ENCODE results near the gene ABCA2. TPM values are rescaled to one million over a fixed set of nuclear protein-coding genes. Genes with fewer than 3 reads are reported as not detected.
"Not testable (repeated sequence)": the region's sequence is repeated elsewhere in the genome, so short reads cannot be mapped to it uniquely, and the experiment has no call there.

The ABCA2 gene
- total RNA-seq, 2 donors from 2014 or later, result 37.2 to 60.5 TPM

DNA sequence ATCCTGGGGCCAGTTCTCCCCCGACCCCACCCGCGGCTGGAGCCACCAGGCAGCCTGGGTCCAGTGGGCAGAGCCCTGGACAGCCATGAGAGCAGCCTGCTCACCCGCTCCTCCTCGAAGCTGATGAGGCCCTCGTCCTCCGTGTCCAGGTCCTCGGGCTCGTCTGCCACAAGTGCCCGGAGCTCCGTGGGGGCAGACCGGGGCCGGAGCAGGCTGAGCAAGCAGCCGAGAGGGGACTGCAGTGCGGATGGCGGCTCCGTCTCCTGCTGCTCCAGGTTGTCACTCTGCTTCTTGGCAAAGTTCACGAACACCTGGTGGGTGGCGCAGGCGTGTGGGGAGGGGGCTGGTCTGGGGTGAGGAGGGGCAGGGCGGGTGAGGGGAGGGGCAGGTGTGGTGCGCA lies 19.7 kb downstream of the ABCA2 start:
- no peaks in the 10 kb centered on the region for H3K9me3 ChIP-seq
- H3K4me3 ChIP-seq, result no peak overlapping the region
- no peaks in the 10 kb centered on the region for H3K4me1 ChIP-seq (ENCODE audit: control insufficient read depth in 1 of 2, low read depth in 2 of 2)
- ATAC-seq (ENCODE audit: insufficient number of reproducible peaks, low FRiP score, low read depth) (no peak), DNase-seq (ENCODE audit: low spot score) (no peak)
- no peak overlapping the region for H3K27ac ChIP-seq
- H3K27me3 ChIP-seq (replicated peaks; ENCODE audit: insufficient read depth), result no peaks in the 10 kb centered on the region
- peaks cover 16% of the 10 kb centered on the region for H3K36me3 ChIP-seq
- TF ChIP-seq, protein P1, sequence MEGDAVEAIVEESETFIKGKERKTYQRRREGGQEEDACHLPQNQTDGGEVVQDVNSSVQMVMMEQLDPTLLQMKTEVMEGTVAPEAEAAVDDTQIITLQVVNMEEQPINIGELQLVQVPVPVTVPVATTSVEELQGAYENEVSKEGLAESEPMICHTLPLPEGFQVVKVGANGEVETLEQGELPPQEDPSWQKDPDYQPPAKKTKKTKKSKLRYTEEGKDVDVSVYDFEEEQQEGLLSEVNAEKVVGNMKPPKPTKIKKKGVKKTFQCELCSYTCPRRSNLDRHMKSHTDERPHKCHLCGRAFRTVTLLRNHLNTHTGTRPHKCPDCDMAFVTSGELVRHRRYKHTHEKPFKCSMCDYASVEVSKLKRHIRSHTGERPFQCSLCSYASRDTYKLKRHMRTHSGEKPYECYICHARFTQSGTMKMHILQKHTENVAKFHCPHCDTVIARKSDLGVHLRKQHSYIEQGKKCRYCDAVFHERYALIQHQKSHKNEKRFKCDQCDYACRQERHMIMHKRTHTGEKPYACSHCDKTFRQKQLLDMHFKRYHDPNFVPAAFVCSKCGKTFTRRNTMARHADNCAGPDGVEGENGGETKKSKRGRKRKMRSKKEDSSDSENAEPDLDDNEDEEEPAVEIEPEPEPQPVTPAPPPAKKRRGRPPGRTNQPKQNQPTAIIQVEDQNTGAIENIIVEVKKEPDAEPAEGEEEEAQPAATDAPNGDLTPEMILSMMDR (IDR thresholded peaks at IDR 0.05), result no peak

DNA sequence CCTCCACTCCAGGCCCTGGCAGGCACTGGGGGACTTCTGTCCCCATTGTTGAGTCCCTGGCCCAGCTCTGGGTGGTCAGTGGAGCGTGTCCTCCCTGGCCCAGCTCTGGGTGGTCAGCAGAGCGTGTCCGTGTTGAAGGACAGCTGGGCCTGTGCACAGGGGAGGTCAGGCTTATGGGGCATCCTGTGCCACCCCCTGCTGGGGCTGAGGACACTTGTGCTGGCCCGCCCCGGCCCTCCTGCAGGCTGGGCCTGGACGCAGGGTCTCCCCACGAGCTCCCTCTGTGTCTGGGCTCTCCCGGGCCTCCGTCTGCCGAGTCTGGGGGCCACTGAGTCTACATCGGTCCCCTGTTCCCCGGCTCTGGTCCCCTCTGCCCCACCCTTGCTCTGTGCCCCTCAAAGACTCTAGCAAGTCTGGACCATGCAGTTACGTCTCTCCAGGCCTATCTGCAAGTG lies 20.2 kb downstream of the ABCA2 start:
- DNase-seq (ENCODE audit: low spot score), result no peak
- no peak overlapping the region for H3K4me3 ChIP-seq
- H3K27me3 ChIP-seq (replicated peaks; ENCODE audit: insufficient read depth), result no peaks in the 10 kb centered on the region
- H3K9me3 ChIP-seq, result no peaks in the 10 kb centered on the region
- no peak overlapping the region for H3K27ac ChIP-seq
- TF ChIP-seq, protein P1 (IDR thresholded peaks at IDR 0.05), result no peak
- no peaks in the 10 kb centered on the region for H3K4me1 ChIP-seq (ENCODE audit: control insufficient read depth in 1 of 2, low read depth in 2 of 2)
- ATAC-seq (ENCODE audit: insufficient number of reproducible peaks, low FRiP score, low read depth), result no peak
- H3K36me3 ChIP-seq, result peaks cover 16% of the 10 kb centered on the region

DNA sequence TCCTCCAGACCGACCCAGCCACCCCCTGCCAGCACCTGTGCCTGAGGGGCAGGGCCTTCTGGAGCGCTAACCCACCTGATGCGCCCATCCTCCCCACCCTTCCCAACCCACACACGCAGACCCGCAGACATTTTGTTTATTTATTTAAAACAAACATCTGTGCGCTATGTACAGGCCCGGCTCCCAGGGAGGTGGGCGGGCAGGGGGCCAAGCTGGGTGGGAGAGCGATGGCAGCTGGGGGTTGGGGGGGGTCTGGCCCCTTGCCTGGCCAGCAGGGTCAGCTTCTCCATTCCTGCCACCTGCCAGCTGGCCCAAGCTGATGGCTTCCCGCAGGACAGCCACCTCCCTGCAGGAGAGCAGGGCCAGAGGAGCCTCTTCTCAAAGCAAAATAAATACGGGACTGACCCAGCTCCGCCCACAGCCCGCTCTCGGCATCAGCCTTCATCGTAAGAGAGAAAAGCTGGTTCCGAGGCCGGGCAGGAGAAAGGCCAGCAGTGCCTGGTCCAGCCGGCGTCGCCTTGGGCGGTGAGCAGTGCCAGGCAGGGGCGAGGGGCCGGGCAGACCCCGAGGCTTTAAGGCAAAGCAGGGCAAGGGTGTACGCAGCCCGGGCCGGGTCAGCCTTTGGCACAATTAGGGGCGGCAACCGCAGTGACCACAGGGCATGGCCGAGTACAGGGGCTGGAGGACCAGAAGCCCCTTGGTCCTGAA lies 20.8 kb downstream of the ABCA2 start:
- H3K27ac ChIP-seq, result no peak overlapping the region
- DNase-seq (ENCODE audit: low spot score) (no peak), ATAC-seq (ENCODE audit: insufficient number of reproducible peaks, low FRiP score, low read depth) (no peak)
- TF ChIP-seq, protein P1 (IDR thresholded peaks at IDR 0.05), result no peak
- no peak overlapping the region for H3K4me3 ChIP-seq
- H3K27me3 ChIP-seq (replicated peaks; ENCODE audit: insufficient read depth), result no peaks in the 10 kb centered on the region
- H3K9me3 ChIP-seq, result no peaks in the 10 kb centered on the region
- H3K4me1 ChIP-seq (ENCODE audit: control insufficient read depth in 1 of 2, low read depth in 2 of 2), result no peaks in the 10 kb centered on the region
- H3K36me3 ChIP-seq, result peaks cover 12% of the 10 kb centered on the region

DNA sequence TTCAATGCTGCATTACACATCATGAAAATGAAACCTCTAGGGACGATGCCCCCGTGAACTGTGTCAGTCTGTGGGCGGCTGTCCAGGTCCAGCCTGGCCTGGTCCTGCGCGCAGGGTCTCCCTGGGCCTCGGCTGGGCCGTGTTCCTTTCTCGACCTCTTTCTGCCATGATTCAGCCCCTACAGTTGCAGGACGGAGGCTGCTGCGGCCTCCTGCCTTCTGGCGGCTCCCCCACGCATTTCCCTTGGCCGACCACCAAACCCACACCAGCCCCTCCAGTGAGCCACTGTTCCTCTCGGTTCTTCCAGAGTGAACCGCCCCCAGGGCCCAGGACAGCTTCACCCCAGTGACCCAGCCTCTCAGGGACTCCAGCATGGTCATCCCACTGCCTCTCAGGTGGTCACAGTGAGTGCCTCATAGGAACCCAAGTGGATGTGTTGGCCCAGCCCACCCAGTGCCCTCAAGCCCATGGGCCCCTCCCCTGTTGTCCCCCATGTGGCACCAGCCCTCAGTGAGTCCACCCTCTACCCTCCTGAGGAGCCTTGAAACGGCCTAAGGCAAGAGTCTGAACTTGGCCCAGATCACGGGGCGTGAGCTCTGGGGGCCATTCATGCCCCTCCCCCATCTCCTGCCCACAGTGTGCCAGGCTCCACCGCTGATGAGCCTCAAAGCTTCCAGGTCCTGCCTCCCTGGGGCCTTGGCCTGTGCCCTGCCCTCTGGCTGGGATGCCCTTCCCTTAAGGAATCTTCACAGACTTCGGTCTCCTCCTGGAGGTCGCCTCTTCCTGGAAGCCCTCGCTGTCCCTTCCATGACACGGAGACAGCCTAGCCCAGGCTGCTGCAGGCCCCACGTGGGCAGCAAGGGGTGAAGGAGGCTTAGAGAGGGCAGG lies 21.7 kb downstream of the ABCA2 start:
- DNase-seq (ENCODE audit: low spot score) (no peak), ATAC-seq (ENCODE audit: insufficient number of reproducible peaks, low FRiP score, low read depth) (no peak)
- H3K36me3 ChIP-seq, result peaks cover 9% of the 10 kb centered on the region
- no peak overlapping the region for H3K27ac ChIP-seq
- H3K4me3 ChIP-seq, result no peak overlapping the region
- no peaks in the 10 kb centered on the region for H3K9me3 ChIP-seq
- no peaks in the 10 kb centered on the region for H3K4me1 ChIP-seq (ENCODE audit: control insufficient read depth in 1 of 2, low read depth in 2 of 2)
- TF ChIP-seq, protein P1 (IDR thresholded peaks at IDR 0.05), result no peak
- H3K27me3 ChIP-seq (replicated peaks; ENCODE audit: insufficient read depth), result no peaks in the 10 kb centered on the region

DNA sequence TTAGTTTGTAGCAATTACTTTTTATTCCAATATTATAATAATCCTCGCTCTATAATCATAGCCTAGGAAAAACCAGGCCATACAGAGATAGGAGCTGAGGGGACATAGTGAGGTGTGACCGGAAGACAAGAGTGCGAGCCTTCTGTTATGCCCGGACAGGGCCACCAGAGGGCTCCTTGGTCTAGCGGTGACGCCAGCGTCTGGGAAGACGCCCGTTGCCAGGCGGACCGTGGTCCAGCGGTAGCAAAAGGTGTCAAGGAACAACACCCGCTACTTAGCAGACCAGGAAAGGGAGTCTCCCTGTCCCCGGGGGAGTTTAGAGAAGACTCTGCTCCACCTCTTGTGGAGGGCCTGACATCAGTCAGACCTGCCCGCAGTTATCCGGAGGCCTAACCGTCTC lies 23.8 kb downstream of the ABCA2 start:
- not testable (repeated sequence) for ATAC-seq (ENCODE audit: insufficient number of reproducible peaks, low FRiP score, low read depth); DNase-seq (ENCODE audit: low spot score); H3K36me3 ChIP-seq; H3K4me1 ChIP-seq (ENCODE audit: control insufficient read depth in 1 of 2, low read depth in 2 of 2); H3K27me3 ChIP-seq (replicated peaks; ENCODE audit: insufficient read depth); H3K4me3 ChIP-seq; H3K27ac ChIP-seq; H3K9me3 ChIP-seq

Data from thoracic aorta (tissue), 2 donors.